ENCODE data around the gene ZDHHC7. TPM values are rescaled to one million over a fixed set of nuclear protein-coding genes. Genes with fewer than 3 reads are reported as not detected.

The ZDHHC7 gene
- total RNA-seq, 2 experiments from 2014 or later: 24.6 to 25.1 TPM

DNA sequence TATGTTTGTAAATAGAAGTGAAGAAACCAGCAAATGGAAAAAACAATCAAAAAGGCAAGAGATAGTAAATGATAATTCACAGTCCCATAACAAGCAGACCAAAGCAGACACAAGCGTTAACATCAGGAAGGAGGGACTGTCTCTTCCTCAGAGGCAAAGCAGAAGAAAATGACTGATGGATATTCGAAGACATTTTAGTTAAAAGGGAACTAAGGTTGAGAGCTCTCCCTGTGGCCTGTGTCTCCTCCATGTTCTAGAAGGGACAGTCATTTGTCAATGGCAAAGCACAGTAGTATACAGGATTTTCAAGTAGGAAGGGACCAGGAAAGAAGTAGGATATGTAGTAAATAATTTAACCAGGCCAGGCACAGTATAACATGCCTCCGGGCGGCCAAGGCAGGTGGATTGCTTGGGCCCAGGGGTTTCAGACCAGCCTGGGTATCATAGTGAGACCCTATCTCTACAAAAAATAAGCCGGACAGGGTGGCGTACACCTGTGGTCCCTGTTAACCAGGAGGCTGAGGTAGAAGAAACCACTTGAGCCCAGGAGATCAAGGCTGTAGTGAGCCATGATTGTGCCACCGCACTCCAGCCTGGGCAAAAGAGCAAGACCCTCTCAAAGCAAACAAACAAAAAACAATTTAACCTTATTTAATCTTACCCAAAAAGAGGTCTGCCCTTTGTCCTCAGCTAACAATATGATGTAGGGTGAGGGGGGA is 3.7 kb downstream of the ZDHHC7 start:
- no peak for DNase-seq
- Mint-ChIP-seq H3K4me3 (no peak overlapping the region), H3K4me1 (peaks cover 60% of the 10 kb centered on the region), H3K27ac (no peak overlapping the region), H3K36me3 (ENCODE audit: low read depth) (peaks cover 10% of the 10 kb centered on the region), H3K9me3 (no peaks in the 10 kb centered on the region), H3K27me3 (no peaks in the 10 kb centered on the region)
- CTCF ChIA-PET: interaction anchor here (1.2 kb wide), 1 partner anchor 79 kb away, joined by 3 read pairs; no protein-coding TSS in a partner anchor
- POLR2A ChIA-PET: interaction anchor here (1.8 kb wide), 1 partner anchor 20 kb away, joined by 5 read pairs; the partner anchor contains the start of gene KIAA0513

DNA sequence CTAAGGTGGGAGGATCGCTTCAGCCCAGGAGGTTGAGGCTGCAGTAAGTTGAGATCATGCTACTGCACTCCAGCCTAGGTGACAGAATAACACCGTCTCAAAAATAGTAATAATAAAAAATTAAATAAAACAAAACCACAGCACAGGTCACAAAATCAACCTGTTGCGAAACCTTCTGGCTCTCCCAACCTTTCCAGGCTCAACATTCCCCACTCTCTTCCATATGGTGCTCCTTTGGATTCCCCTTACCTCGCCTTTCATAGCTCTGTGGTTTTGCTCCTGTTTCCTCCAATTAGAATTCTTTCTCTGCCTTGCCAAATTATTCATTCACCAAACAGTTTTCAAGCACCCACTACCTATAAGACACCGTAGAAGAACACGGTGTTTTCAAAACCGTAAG is 4.7 kb downstream of the ZDHHC7 start:
- Mint-ChIP-seq H3K36me3 (ENCODE audit: low read depth) (peaks cover 14% of the 10 kb centered on the region), H3K4me1 (peaks cover 59% of the 10 kb centered on the region), H3K27ac (no peak overlapping the region), H3K4me3 (no peak overlapping the region), H3K27me3 (no peaks in the 10 kb centered on the region), H3K9me3 (no peaks in the 10 kb centered on the region)
- DNase-seq: no peak
- CTCF ChIA-PET: interaction anchor here (1.2 kb wide), 1 partner anchor 36 kb away, joined by 3 read pairs; no protein-coding TSS in a partner anchor
- POLR2A ChIA-PET: interaction anchor here (1.8 kb wide), 1 partner anchor 21 kb away, joined by 5 read pairs; the partner anchor contains the start of gene KIAA0513

DNA sequence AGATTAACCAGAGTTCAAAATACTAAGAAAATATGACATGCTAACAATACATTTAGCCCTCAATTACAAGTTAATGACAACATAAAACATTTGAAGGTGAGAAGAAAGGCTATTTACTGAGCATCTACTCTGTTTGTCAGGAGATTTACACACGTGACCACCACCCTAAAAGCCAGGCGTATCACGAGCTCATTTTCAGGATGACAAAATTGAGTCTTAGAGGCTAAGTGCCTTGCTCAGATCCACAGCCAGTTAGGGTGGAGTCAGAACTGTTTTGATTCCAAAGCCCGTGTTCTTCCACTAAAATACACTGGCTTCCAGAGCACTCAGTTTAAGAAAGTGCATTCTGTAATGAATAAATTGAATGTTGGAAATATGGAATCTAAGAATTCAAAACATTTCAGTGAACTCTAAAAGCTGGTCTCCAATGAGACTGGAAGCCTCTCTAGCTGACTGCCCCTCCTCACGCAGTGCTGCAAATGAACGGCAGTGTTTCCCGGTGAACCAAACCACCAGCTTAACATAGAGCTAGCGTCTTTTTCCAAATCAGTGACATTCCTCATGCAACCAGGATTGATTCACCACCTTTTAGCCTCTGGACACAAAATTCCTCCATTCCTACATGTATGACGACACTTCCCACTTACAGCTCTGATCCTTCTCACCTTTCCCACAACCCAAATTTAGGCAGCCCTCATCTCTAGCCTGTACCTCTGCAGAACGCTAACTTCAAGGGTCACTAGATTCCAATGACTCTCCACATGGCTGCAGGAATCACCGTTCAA is 5.9 kb downstream of the ZDHHC7 start:
- no peak overlapping the region for H3K4me3 Mint-ChIP-seq
- H3K27ac Mint-ChIP-seq: no peak overlapping the region
- peaks cover 51% of the 10 kb centered on the region for H3K4me1 Mint-ChIP-seq
- DNase-seq: no peak
- H3K36me3 Mint-ChIP-seq (ENCODE audit: low read depth): peaks cover 11% of the 10 kb centered on the region
- H3K27me3 Mint-ChIP-seq: no peaks in the 10 kb centered on the region
- ChIA-PET POLR2A (interaction anchor here (1.9 kb wide), 1 partner anchor 22 kb away, joined by 7 read pairs; the partner anchor contains the start of gene KIAA0513), CTCF (interaction anchor here (0.7 to 1.2 kb wide), 3 partner anchors 34 to 51 kb away, joined by 3 read pairs; no protein-coding TSS in a partner anchor)
- no peaks in the 10 kb centered on the region for H3K9me3 Mint-ChIP-seq

DNA sequence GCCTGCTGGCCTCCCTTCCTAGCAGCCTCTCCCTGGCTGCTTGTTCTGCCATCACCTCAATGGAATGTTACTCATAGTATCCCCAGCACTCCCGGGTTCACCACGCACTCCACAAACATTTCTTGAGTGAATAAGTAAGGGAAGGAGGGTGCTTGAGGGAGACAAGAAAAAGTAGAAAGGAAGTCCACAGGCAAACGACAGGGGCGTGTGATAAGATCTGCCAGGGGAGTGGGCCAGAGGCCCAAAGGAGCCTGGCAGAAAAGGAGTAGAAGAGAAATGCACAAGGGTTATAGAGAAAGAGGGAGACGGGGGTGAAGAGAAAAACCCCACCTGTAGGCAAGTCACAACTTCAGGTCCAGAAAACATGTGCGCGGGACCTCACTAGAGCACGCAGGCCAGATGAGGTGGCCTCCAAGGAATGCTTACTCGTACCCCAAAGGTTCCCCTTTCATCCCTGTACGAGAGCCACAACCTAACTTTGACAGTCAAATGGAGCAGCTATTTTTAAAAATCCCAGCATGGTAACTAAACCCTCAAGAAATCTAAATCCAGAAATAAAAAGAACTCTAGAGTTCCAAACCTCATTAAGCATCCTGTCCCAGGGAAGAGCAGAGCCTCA is 6.6 kb downstream of the ZDHHC7 start:
- DNase-seq: no peak
- H3K9me3 Mint-ChIP-seq: no peaks in the 10 kb centered on the region
- POLR2A ChIA-PET: interaction anchor here (1.9 kb wide), 1 partner anchor 23 kb away, joined by 7 read pairs; the partner anchor contains the start of gene KIAA0513

DNA sequence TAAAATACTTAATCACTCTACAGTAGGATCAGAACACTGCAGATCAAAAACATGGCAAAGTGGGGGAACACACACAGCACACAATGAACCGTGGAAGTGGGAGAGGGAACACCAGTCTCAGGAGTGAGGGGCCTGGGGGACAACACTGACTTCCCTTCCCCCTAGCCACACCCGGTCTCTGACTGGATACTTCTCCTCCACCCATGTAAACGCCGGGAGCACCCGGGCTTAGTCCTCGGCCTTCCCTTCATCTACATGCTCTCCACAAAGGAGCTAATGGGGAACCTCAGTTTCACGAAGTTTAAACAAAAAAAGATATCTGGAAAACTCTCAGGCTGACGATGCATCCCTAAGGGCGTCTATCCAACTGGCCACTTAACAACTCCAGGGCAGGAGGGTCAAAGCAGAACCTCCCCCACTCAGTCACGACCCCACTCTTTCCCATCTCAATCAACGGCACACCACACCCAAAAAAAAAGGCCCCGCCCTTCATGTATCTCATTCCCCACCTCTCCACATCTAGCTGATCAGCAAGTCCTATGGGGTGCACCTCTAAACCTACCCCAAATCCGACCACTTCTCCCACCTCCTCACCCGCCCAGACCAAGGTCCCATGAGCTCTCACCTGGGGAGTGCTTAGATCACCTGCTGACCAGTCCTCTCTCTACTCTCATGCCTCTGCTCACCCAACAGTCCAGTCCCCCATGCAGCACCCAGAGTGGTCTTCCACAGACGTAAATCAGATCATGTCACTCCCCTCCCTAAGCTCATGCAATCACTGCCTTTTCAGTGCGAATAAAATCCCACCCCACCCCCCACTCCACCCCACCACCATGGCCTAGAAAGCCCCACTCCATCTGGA is 7.4 kb downstream of the ZDHHC7 start:
- H3K4me1 Mint-ChIP-seq: peaks cover 42% of the 10 kb centered on the region
- ChIA-PET POLR2A (interaction anchor here (1.9 kb wide), 1 partner anchor 24 kb away, joined by 7 read pairs; the partner anchor contains the start of gene KIAA0513), CTCF (interaction anchor here (1.2 kb wide), 1 partner anchor 33 kb away, joined by 3 read pairs; no protein-coding TSS in a partner anchor)
- no peak overlapping the region for H3K4me3 Mint-ChIP-seq
- H3K27ac Mint-ChIP-seq: no peak overlapping the region
- no peaks in the 10 kb centered on the region for H3K9me3 Mint-ChIP-seq
- H3K27me3 Mint-ChIP-seq: no peaks in the 10 kb centered on the region
- peaks cover 13% of the 10 kb centered on the region for H3K36me3 Mint-ChIP-seq (ENCODE audit: low read depth)
- no peak for DNase-seq

More for the DNA sequence above, 6.6 kb downstream of the ZDHHC7 start:
- Mint-ChIP-seq H3K27me3 (no peaks in the 10 kb centered on the region), H3K27ac (no peak overlapping the region), H3K4me3 (no peak overlapping the region), H3K36me3 (ENCODE audit: low read depth) (peaks cover 9% of the 10 kb centered on the region), H3K4me1 (peaks cover 44% of the 10 kb centered on the region)
- CTCF ChIA-PET: interaction anchor here (1.2 kb wide), 1 partner anchor 33 kb away, joined by 3 read pairs; no protein-coding TSS in a partner anchor

DNA sequence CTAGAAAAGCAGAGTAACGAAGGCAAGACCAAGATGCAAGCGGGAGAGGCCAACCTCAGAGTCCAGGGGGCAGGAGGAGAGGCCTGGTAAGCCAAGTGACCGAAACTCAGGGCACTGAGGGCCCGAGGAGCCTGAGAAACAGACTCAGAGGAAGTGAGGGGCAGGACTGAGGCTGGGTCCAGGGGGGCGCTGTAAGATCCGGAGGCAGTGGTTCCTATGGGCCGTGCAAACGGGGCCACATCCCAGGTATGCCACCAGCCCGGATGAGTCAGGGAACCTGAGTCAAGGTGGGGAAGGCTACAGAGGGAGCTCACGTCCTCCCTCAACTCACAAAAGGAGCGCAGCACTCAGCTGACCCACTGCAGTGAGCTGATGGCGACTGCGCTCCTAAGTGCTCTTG is 8.3 kb downstream of the ZDHHC7 start:
- no peaks in the 10 kb centered on the region for H3K9me3 Mint-ChIP-seq
- POLR2A ChIA-PET: no interaction called here
- H3K36me3 Mint-ChIP-seq (ENCODE audit: low read depth): peaks cover 15% of the 10 kb centered on the region
- H3K27ac Mint-ChIP-seq: no peak overlapping the region
- peaks cover 38% of the 10 kb centered on the region for H3K4me1 Mint-ChIP-seq
- no peaks in the 10 kb centered on the region for H3K27me3 Mint-ChIP-seq
- CTCF ChIA-PET: no interaction called here
- H3K4me3 Mint-ChIP-seq: no peak overlapping the region
- no peak for DNase-seq

DNA sequence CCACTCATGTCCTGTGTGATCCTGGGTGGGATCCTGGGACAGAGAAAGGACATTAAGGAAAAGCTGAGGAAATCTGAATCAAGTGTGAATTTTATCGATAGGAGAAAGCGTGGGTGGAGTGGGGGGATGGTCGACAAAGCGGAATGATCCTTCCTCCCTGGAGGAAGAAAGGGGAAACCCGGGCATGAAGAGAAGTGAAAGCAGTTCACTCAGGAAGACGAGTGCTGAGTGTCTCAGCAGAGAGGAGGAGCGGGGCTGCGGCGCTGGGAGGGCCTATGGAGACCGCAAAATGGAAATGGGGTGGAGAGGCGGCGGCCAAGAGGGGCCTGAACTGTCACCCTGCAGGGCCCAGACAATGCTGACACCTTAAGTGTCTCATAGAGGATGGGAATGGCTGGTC is 8.7 kb downstream of the ZDHHC7 start:
- peaks cover 15% of the 10 kb centered on the region for H3K36me3 Mint-ChIP-seq (ENCODE audit: low read depth)
- POLR2A ChIA-PET: no interaction called here
- no peak for DNase-seq

DNA sequence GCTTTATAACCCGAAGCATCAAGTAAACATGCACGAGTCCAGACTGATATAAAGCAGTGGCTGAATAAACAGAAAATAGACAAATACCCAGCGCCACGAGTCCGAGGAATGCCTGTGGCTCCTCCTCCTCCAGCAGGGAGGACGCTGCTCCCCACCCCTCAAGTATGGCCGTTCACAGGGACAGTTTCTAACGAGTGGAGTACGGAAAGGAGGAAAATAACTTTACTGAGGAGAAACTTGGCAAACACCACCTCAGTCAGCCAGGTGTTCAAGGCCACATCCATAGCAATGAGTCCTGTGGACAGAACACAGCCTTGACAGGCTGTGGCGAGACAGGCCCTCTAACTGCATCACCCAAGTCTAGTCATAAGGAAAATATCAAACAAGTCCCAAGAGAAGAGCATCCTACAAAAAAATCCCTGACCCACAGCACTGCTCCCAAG is 9.2 kb downstream of the ZDHHC7 start:
- H3K9me3 Mint-ChIP-seq: no peaks in the 10 kb centered on the region

More for the DNA sequence above, 8.7 kb downstream of the ZDHHC7 start:
- H3K27me3 Mint-ChIP-seq: no peaks in the 10 kb centered on the region
- H3K4me3 Mint-ChIP-seq: no peak overlapping the region
- no peak overlapping the region for H3K27ac Mint-ChIP-seq
- CTCF ChIA-PET: no interaction called here
- H3K9me3 Mint-ChIP-seq: no peaks in the 10 kb centered on the region
- peaks cover 37% of the 10 kb centered on the region for H3K4me1 Mint-ChIP-seq

DNA sequence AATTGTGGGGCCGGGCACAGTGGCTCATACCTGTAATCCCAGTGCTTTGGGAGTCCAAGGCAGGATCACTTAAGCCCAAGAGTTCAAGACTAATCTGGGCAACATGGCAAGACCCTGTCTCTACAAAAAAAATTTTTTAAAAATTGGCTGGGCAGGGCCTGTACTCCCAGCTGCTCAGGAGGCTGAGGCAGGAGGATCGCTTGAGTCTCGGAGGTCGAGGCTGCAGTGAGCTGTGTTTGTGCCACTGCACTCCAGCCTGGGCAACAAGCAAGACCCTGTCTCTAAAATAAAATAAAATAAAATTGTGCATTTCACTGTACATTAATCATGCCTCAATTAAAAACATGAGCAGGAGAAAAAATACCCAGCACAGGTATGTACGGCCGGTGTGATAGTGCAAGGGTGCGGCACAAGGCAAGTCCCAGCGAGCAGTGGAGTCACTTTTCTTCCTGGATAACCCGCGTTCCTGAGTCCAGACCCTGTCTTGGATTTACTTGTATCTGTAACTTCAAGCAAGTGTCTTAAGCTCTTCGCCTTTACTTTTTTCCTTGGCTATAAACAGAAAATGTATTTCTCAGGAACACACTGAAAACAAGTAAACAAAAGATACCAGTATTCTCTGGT is 11.4 kb downstream of the ZDHHC7 start:
- Mint-ChIP-seq H3K36me3 (ENCODE audit: low read depth) (peaks cover 26% of the 10 kb centered on the region), H3K27ac (no peak overlapping the region), H3K9me3 (no peaks in the 10 kb centered on the region), H3K4me1 (peaks cover 43% of the 10 kb centered on the region), H3K27me3 (no peaks in the 10 kb centered on the region), H3K4me3 (no peak overlapping the region)
- CTCF ChIA-PET: no interaction called here
- no peak for DNase-seq
- POLR2A ChIA-PET: interaction anchor here (2.1 kb wide), 1 partner anchor 11 kb away, joined by 6 read pairs; the partner anchor contains the start of gene ZDHHC7

More for the DNA sequence above, 9.2 kb downstream of the ZDHHC7 start:
- Mint-ChIP-seq H3K27ac (no peak overlapping the region), H3K27me3 (no peaks in the 10 kb centered on the region), H3K36me3 (ENCODE audit: low read depth) (peaks cover 15% of the 10 kb centered on the region), H3K4me3 (no peak overlapping the region), H3K4me1 (peaks cover 34% of the 10 kb centered on the region)
- POLR2A ChIA-PET: no interaction called here
- CTCF ChIA-PET: interaction anchor here (0.5 kb wide), 1 partner anchor 21 kb away, joined by 4 read pairs; no protein-coding TSS in a partner anchor
- no peak for DNase-seq

DNA sequence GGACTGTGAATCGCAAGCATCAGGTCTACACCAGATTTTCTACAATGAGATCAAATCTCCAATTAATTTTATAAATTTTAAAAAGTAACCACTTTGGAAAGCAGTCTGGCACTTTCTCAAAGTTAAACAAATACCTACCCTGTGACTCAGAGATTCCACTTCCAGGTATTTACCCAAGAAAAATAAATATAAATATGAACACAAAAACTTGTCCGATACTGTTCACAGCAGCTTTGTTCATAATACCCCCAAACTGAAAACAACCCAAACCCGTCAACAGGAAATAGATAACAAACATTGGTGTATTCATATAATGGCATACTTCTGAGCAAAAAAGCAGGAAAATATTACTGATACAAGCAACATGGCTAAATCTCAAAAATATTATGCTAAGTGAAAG is 12.1 kb downstream of the ZDHHC7 start:
- POLR2A ChIA-PET: interaction anchor here (0.5 kb wide), 1 partner anchor 590 kb away, joined by 3 read pairs; no protein-coding TSS in a partner anchor
- peaks cover 34% of the 10 kb centered on the region for H3K36me3 Mint-ChIP-seq (ENCODE audit: low read depth)
- CTCF ChIA-PET: interaction anchor here (0.6 to 1.0 kb wide), 2 partner anchors 28 to 330 kb away, joined by 3 to 4 read pairs; no protein-coding TSS in a partner anchor

DNA sequence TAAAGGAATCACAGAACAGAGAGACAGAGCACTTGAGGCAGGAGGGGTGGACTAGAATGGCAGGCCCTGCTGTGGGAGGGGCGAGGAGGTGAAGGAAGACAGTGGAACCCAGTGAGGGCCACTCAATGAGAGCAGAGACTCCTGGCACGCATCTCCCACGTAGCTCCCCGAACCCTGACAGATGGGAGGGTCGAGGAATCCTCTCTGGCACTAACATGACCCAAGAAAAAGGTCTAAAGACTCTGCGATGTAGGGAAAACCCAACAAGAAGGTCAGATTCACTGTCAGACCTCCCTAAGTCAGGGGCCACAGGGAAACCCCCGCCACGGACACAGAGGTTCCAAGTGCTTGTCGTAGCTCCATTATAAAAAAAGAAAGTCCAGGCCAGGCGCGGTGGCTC is 15.0 kb downstream of the ZDHHC7 start:
- no peaks in the 10 kb centered on the region for H3K27me3 Mint-ChIP-seq
- DNase-seq: no peak
- POLR2A ChIA-PET: interaction anchor here (2.3 kb wide), 1 partner anchor 15 kb away, joined by 6 read pairs; the partner anchor contains the start of gene ZDHHC7
- H3K4me3 Mint-ChIP-seq: no peak overlapping the region
- CTCF ChIA-PET: interaction anchor here (1.0 to 1.5 kb wide), 2 partner anchors 31 to 90 kb away, joined by 6 read pairs; partner anchors contain the start of gene KIAA0513
- H3K27ac Mint-ChIP-seq: no peak overlapping the region
- peaks cover 27% of the 10 kb centered on the region for H3K4me1 Mint-ChIP-seq
- H3K36me3 Mint-ChIP-seq (ENCODE audit: low read depth): peaks cover 32% of the 10 kb centered on the region
- H3K9me3 Mint-ChIP-seq: no peaks in the 10 kb centered on the region

More for the DNA sequence above, 12.1 kb downstream of the ZDHHC7 start:
- no peaks in the 10 kb centered on the region for H3K9me3 Mint-ChIP-seq
- no peaks in the 10 kb centered on the region for H3K27me3 Mint-ChIP-seq
- DNase-seq: no peak
- H3K4me1 Mint-ChIP-seq: peaks cover 43% of the 10 kb centered on the region
- no peak overlapping the region for H3K27ac Mint-ChIP-seq
- H3K4me3 Mint-ChIP-seq: no peak overlapping the region
